Activated naive CD8-positive, alpha-beta T cell treated with anti-CD3 and anti-CD28 coated beads, Interleukin-2, amount 50 U/mL, for 24 hours (primary cell): ENCODE data around the gene AGRN.
"Not testable (repeated sequence)": the region's sequence is repeated elsewhere in the genome, so short reads cannot be mapped to it uniquely, and the experiment has no call there.

Experiments used
- ATAC-seq: fragments of 150-1000 bp; cut with Tn5 transposase; one replicate; pipeline ENCODE4 v1.10.0; 2021
- DNase-seq: peaks from one replicate; pipeline ENCODE4 v3.0.0; 2021
- H3K27ac Mint-ChIP-seq: one replicate; pipeline ENCODE4 v1.8.0; 2021; ENCODE audit warnings: mild to moderate bottlenecking, mixed read lengths
- H3K27me3 Mint-ChIP-seq: one replicate; pipeline ENCODE4 v1.8.0; 2021; ENCODE audit warnings: mixed read lengths
- H3K36me3 Mint-ChIP-seq: one replicate; pipeline ENCODE4 v1.8.0; 2021; ENCODE audit warnings: low read depth, mixed read lengths
- H3K4me1 Mint-ChIP-seq: one replicate; pipeline ENCODE4 v1.8.0; 2021; ENCODE audit warnings: mixed read lengths
- H3K4me3 Mint-ChIP-seq: one replicate; pipeline ENCODE4 v1.8.0; 2021; ENCODE audit warnings: mild to moderate bottlenecking, moderate library complexity, mixed read lengths
- H3K9me3 Mint-ChIP-seq: one replicate; pipeline ENCODE4 v1.8.0; 2021; ENCODE audit warnings: mixed read lengths

Gene AGRN

GRCh38 chr1:1063945-1064831 is 44.3 kb downstream of the AGRN start:
- Mint-ChIP-seq H3K27ac (peak overlapping the region; percentile 83), H3K36me3 (peaks cover 6% of the 10 kb centered on the region), H3K4me3 (peak overlapping the region; percentile 77), H3K4me1 (peaks cover 38% of the 10 kb centered on the region), H3K27me3 (peaks cover 4% of the 10 kb centered on the region), H3K9me3 (no peaks in the 10 kb centered on the region)
- ATAC-seq (peak; percentile 85), DNase-seq (peak; percentile 95)

GRCh38 chr1:1065265-1065939 is 45.5 kb downstream of the AGRN start:
- Mint-ChIP-seq H3K4me1 (peaks cover 36% of the 10 kb centered on the region), H3K27me3 (peaks cover under 1% of the 10 kb centered on the region), H3K4me3 (peak overlapping the region; percentile 21), H3K27ac (no peak overlapping the region), H3K36me3 (peaks cover 3% of the 10 kb centered on the region), H3K9me3 (no peaks in the 10 kb centered on the region)
- ATAC-seq (no peak), DNase-seq (no peak)

- not testable (repeated sequence) for DNase-seq, H3K4me3 Mint-ChIP-seq, H3K27ac Mint-ChIP-seq, H3K36me3 Mint-ChIP-seq, H3K9me3 Mint-ChIP-seq, ATAC-seq, H3K27me3 Mint-ChIP-seq
- peaks cover 33% of the 10 kb centered on the region for H3K4me1 Mint-ChIP-seq
These were observed 46.0 kb downstream of the AGRN start for GRCh38 chr1:1065940-1066304.

- ATAC-seq: no peak
- H3K27ac Mint-ChIP-seq: no peak overlapping the region
- H3K27me3 Mint-ChIP-seq: peaks cover 2% of the 10 kb centered on the region
- H3K4me3 Mint-ChIP-seq: no peak overlapping the region
- H3K36me3 Mint-ChIP-seq: no peaks in the 10 kb centered on the region
- H3K9me3 Mint-ChIP-seq: no peaks in the 10 kb centered on the region
- peaks cover 29% of the 10 kb centered on the region for H3K4me1 Mint-ChIP-seq
- no peak for DNase-seq
These were observed 46.7 kb downstream of the AGRN start for GRCh38 chr1:1066403-1067283.

GRCh38 chr1:1067284-1067859 is 47.5 kb downstream of the AGRN start:
- H3K27ac Mint-ChIP-seq: no peak overlapping the region
- no peaks in the 10 kb centered on the region for H3K36me3 Mint-ChIP-seq
- no peak for DNase-seq
- peaks cover 2% of the 10 kb centered on the region for H3K27me3 Mint-ChIP-seq
- ATAC-seq: no peak
- H3K4me1 Mint-ChIP-seq: peaks cover 28% of the 10 kb centered on the region
- no peak overlapping the region for H3K4me3 Mint-ChIP-seq
- no peaks in the 10 kb centered on the region for H3K9me3 Mint-ChIP-seq

- ATAC-seq: no peak
- Mint-ChIP-seq H3K27me3 (peaks cover 2% of the 10 kb centered on the region), H3K9me3 (no peaks in the 10 kb centered on the region), H3K27ac (no peak overlapping the region), H3K4me3 (peak overlapping the region; percentile 48), H3K36me3 (no peaks in the 10 kb centered on the region), H3K4me1 (peaks cover 23% of the 10 kb centered on the region)
- no peak for DNase-seq
These were observed 48.1 kb downstream of the AGRN start for GRCh38 chr1:1067860-1068516.

GRCh38 chr1:1068517-1069055 is 48.7 kb downstream of the AGRN start:
- Mint-ChIP-seq H3K9me3 (no peaks in the 10 kb centered on the region), H3K4me1 (peaks cover 18% of the 10 kb centered on the region), H3K27me3 (peaks cover 2% of the 10 kb centered on the region), H3K4me3 (peak overlapping the region; percentile 70), H3K27ac (no peak overlapping the region), H3K36me3 (no peaks in the 10 kb centered on the region)
- ATAC-seq (no peak), DNase-seq (no peak)

GRCh38 chr1:1069056-1069710 is 49.3 kb downstream of the AGRN start:
- no peak overlapping the region for H3K27ac Mint-ChIP-seq

GRCh38 chr1:1069711-1070676 is 50.1 kb downstream of the AGRN start:
- H3K4me1 Mint-ChIP-seq: peaks cover 12% of the 10 kb centered on the region
- no peak for ATAC-seq
- no peak overlapping the region for H3K27ac Mint-ChIP-seq
- peaks cover 6% of the 10 kb centered on the region for H3K27me3 Mint-ChIP-seq
- no peaks in the 10 kb centered on the region for H3K36me3 Mint-ChIP-seq
- H3K4me3 Mint-ChIP-seq: no peak overlapping the region
- no peaks in the 10 kb centered on the region for H3K9me3 Mint-ChIP-seq
- DNase-seq: no peak

More at GRCh38 chr1:1069056-1069710, 49.3 kb downstream of the AGRN start:
- no peaks in the 10 kb centered on the region for H3K9me3 Mint-ChIP-seq
- no peaks in the 10 kb centered on the region for H3K36me3 Mint-ChIP-seq
- ATAC-seq (peak; percentile 30), DNase-seq (peak; percentile 91)
- peak overlapping the region; percentile 70 for H3K4me3 Mint-ChIP-seq
- peaks cover 15% of the 10 kb centered on the region for H3K4me1 Mint-ChIP-seq
- peaks cover 2% of the 10 kb centered on the region for H3K27me3 Mint-ChIP-seq

- H3K9me3 Mint-ChIP-seq: no peaks in the 10 kb centered on the region
- peaks cover 6% of the 10 kb centered on the region for H3K27me3 Mint-ChIP-seq
- no peak overlapping the region for H3K4me3 Mint-ChIP-seq
- DNase-seq: no peak
- no peak overlapping the region for H3K27ac Mint-ChIP-seq
- no peaks in the 10 kb centered on the region for H3K36me3 Mint-ChIP-seq
- peaks cover 4% of the 10 kb centered on the region for H3K4me1 Mint-ChIP-seq
- no peak for ATAC-seq
These were observed 51.8 kb downstream of the AGRN start for GRCh38 chr1:1071486-1072298.

GRCh38 chr1:1072299-1072848 is 52.5 kb downstream of the AGRN start:
- no peak for ATAC-seq
- no peak overlapping the region for H3K27ac Mint-ChIP-seq
- H3K9me3 Mint-ChIP-seq: no peaks in the 10 kb centered on the region
- no peak for DNase-seq
- H3K27me3 Mint-ChIP-seq: peaks cover 6% of the 10 kb centered on the region
- H3K4me3 Mint-ChIP-seq: no peak overlapping the region
- no peaks in the 10 kb centered on the region for H3K36me3 Mint-ChIP-seq
- peaks cover 4% of the 10 kb centered on the region for H3K4me1 Mint-ChIP-seq
